AG10803 (cell line): ENCODE measurements around the gene ADAMTS6.

Experiments used
- DNase-seq: peaks from one replicate; pipeline ENCODE4 v3.0.0; 2010; ENCODE audit warnings: low read depth
- H3K4me3 ChIP-seq: 2 replicates; pipeline ENCODE4 v1.5.1; 2011; ENCODE audit warnings: mild to moderate bottlenecking, low read length, control low read depth
- CTCF ChIP-seq: conservative IDR thresholded peaks from 2 replicates; pipeline ENCODE4 v1.5.1; 2011; ENCODE audit warnings: mild to moderate bottlenecking, low read length, control low read depth, inconsistent platforms

Gene ADAMTS6

GRCh38 chr5:65142016-65142415, 339.7 kb downstream of the ADAMTS6 start:
- no peak overlapping the region for H3K4me3 ChIP-seq
- no peak for TF ChIP-seq CTCF
- no peak for DNase-seq

GRCh38 chr5:65141493-65141892, 340.2 kb downstream of the ADAMTS6 start:
- H3K4me3 ChIP-seq: no peak overlapping the region
- TF ChIP-seq CTCF: no peak
- DNase-seq: peak; percentile 17

GRCh38 chr5:65137631-65138030, 344.1 kb downstream of the ADAMTS6 start:
- DNase-seq: no peak
- TF ChIP-seq CTCF: no peak

DNA sequence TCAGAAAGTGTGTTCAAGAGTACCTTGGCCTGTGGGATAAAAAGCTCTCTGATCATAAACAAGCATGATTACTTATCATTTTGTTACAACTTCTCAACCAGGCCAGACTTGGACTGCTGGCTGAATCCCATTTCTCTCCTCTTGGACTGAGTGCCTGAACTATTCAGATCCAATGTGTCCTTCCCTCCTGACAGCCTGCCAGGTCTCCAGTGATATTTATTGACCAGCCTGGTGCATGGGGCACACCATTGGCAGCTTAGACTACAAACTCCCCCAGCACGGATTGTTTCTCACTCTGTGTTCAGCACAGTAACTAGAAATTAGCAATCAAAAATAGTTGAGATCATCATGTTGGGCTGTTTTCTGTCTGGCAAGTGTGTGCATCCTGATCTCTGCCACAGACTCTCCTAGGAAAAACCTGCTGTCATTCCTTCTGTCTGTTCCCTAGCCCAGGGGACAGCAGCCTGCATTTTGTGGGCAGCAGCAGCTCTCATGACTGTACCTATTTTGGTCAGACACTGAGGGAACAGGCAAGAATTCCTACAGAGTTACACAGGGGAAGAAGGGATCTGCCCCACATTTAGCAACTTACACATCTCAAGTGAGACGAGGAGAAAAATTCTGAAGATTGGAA, 348.1 kb downstream of the ADAMTS6 start:
- no peak for TF ChIP-seq CTCF
- peak; percentile 40 for DNase-seq
- no peak overlapping the region for H3K4me3 ChIP-seq

More at GRCh38 chr5:65137631-65138030, 344.1 kb downstream of the ADAMTS6 start:
- H3K4me3 ChIP-seq: no peak overlapping the region

GRCh38 chr5:65132386-65132785, 349.3 kb downstream of the ADAMTS6 start:
- TF ChIP-seq CTCF: no peak
- H3K4me3 ChIP-seq: no peak overlapping the region
- DNase-seq: no peak

DNA sequence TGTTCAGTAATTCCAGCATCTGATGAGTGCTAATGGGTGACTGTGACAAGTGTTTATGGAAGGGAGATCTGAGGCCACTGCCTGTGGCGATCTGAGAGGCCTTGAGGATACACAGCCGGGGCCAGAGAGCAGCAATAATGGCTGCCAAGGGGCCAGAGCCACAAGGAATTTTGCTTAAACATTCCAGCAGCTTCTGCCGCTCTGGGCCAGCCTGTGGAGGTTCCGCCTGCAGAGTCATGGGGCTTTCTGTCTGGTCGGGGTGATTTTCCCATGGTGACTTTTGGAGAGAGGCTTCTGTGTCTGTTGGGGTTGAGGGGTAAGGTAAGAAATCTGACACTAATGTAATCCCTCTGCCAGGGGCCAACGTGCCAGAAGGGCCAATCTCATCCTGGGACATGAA, 353.5 kb downstream of the ADAMTS6 start:
- H3K4me3 ChIP-seq: no peak overlapping the region
- no peak for DNase-seq
- no peak for TF ChIP-seq CTCF

- no peak overlapping the region for H3K4me3 ChIP-seq
- peak; percentile 77 for DNase-seq
- no peak; the same call in 1 of the 2 replicates for TF ChIP-seq CTCF
Observed at GRCh38 chr5:65127161-65127901, 354.4 kb downstream of the ADAMTS6 start.
